Measurements from ENCODE around the gene NFYC.
A peak's percentile ranks its signal among the peaks of the same experiment; 100 is the strongest.

Gene NFYC

GRCh38 chr1:40762144-40762923, 70.8 kb downstream of the NFYC start:
- DNase-seq = no peak

- no peak for DNase-seq
Measured at GRCh38 chr1:40763742-40764532, 72.4 kb downstream of the NFYC start.

- no peak for DNase-seq
Measured at GRCh38 chr1:40764981-40765380, 73.5 kb downstream of the NFYC start.

- DNase-seq = no peak
Measured at GRCh38 chr1:40766017-40766416, 74.5 kb downstream of the NFYC start.

- DNase-seq = no peak
Measured at GRCh38 chr1:40766560-40766959, 75.1 kb downstream of the NFYC start.

- DNase-seq = no peak
Measured at GRCh38 chr1:40768146-40768990, 76.9 kb downstream of the NFYC start.

GRCh38 chr1:40769815-40770214, 78.3 kb downstream of the NFYC start:
- DNase-seq = no peak

- no peak for DNase-seq
Measured at GRCh38 chr1:40770296-40771070, 79.0 kb downstream of the NFYC start.

- DNase-seq = no peak
Measured at GRCh38 chr1:40772146-40772955, 80.8 kb downstream of the NFYC start.

GRCh38 chr1:40773748-40774265, 82.3 kb downstream of the NFYC start:
- DNase-seq = no peak

GRCh38 chr1:40774266-40774998, 82.9 kb downstream of the NFYC start:
- DNase-seq = peak; percentile 93

GRCh38 chr1:40776236-40777072, 85.0 kb downstream of the NFYC start:
- no peak for DNase-seq

- no peak for DNase-seq
Measured at GRCh38 chr1:40777224-40777970, 85.9 kb downstream of the NFYC start.

- no peak for DNase-seq
Measured at GRCh38 chr1:40780678-40781607, 89.4 kb downstream of the NFYC start.

- DNase-seq = no peak
Measured at GRCh38 chr1:40781608-40781971, 90.1 kb downstream of the NFYC start.

GRCh38 chr1:40782371-40782956, 91.0 kb downstream of the NFYC start:
- peak; percentile 83 for DNase-seq

Measured in NCI-H748 treated with DMSO at 0.1 percent for 48 hours (cell line).